ENCODE measurements around the gene DENND4B. TPM values are rescaled to one million over a fixed set of nuclear protein-coding genes. Genes with fewer than 3 reads are reported as not detected.

DENND4B gene
- total and polyA plus RNA-seq, 10 of the 15 experiments (the other 5 are each of a cell fraction or from before 2014, with no cell fraction given): 12.0 to 74.8 (median 22.7) TPM

DNA sequence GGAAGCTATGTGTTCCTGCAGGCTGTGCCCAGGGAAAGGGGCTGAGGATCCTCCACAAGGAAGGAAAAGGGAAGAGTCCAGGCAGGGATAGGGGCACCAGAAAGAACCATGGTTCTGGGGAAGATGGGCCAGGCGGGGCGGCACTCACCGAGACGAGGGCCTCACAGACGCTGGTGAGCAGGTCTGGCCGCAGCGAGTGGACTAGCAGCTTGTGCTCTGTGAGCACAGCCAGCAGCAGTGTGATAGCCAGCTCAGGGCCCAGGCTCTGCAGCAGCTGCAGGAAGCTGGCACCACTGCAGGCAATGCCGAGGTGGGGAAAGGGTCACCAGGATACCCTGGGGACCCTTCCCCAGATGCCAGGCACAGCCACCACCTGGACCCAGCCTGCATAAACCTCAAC, 5.8 kb downstream of the DENND4B start:
- Histone ChIP-seq H3K27ac (ENCODE audit: control insufficient read depth, insufficient read depth) (no peak overlapping the region), H3K9ac (ENCODE audit: control insufficient read depth, insufficient read depth, low read length) (no peak overlapping the region), H3K27me3 (replicated peaks in 1 of 2; ENCODE audit: control insufficient read depth in 2 of 2, insufficient read depth in 2 of 2, low read length in 1 of 2) (no peaks in the 10 kb centered on the region), H2AFZ (ENCODE audit: control insufficient read depth, low read depth, low read length) (no peak overlapping the region), H3K4me3 (no peak overlapping the region), H3K4me2 (ENCODE audit: control insufficient read depth, insufficient read depth) (no peak overlapping the region), H3K36me3 (ENCODE audit: control insufficient read depth in 2 of 2, insufficient read depth in 2 of 2, low read length in 1 of 2) (peaks cover 17 to 25% of the 10 kb centered on the region in 2 experiments; a peak in 3 of 4 replicates), H4K20me1 (ENCODE audit: control insufficient read depth, insufficient read depth) (no peaks in the 10 kb centered on the region), H3K9me3 (replicated peaks; ENCODE audit: control insufficient read depth, insufficient read depth, low read length) (no peaks in the 10 kb centered on the region), H3K4me1 (ENCODE audit: control insufficient read depth, insufficient read depth, low read length) (peaks cover 10% of the 10 kb centered on the region), H3K79me2 (ENCODE audit: control insufficient read depth, insufficient read depth, low read length) (peaks cover 26% of the 10 kb centered on the region)
- ATAC-seq: no peak
- TF ChIP-seq NR2C2 (IDR thresholded peaks at IDR 0.05; ENCODE audit: borderline replicate concordance, control insufficient read depth, insufficient read length, low read depth) (no peak), ZZZ3 (IDR thresholded peaks at IDR 0.05; ENCODE audit: control insufficient read depth, insufficient read length, low read depth) (no peak), CBX5 (IDR thresholded peaks at IDR 0.05; ENCODE audit: low read depth) (no peak), BRCA1 (IDR thresholded peaks at IDR 0.05; ENCODE audit: low read depth, low read length) (no peak), FOXM1 (IDR thresholded peaks at IDR 0.05; ENCODE audit: low read depth, low read length) (no peak), SIX5 (IDR thresholded peaks at IDR 0.05; ENCODE audit: low read depth, low read length, severe bottlenecking) (no peak), RFX5 (IDR thresholded peaks at IDR 0.05; ENCODE audit: low read depth, low read length) (no peak)
- TF ChIP-seq, protein P1, sequence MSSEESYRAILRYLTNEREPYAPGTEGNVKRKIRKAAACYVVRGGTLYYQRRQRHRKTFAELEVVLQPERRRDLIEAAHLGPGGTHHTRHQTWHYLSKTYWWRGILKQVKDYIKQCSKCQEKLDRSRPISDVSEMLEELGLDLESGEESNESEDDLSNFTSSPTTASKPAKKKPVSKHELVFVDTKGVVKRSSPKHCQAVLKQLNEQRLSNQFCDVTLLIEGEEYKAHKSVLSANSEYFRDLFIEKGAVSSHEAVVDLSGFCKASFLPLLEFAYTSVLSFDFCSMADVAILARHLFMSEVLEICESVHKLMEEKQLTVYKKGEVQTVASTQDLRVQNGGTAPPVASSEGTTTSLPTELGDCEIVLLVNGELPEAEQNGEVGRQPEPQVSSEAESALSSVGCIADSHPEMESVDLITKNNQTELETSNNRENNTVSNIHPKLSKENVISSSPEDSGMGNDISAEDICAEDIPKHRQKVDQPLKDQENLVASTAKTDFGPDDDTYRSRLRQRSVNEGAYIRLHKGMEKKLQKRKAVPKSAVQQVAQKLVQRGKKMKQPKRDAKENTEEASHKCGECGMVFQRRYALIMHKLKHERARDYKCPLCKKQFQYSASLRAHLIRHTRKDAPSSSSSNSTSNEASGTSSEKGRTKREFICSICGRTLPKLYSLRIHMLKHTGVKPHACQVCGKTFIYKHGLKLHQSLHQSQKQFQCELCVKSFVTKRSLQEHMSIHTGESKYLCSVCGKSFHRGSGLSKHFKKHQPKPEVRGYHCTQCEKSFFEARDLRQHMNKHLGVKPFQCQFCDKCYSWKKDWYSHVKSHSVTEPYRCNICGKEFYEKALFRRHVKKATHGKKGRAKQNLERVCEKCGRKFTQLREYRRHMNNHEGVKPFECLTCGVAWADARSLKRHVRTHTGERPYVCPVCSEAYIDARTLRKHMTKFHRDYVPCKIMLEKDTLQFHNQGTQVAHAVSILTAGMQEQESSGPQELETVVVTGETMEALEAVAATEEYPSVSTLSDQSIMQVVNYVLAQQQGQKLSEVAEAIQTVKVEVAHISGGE (CRISPR knock-in tag; IDR thresholded peaks at IDR 0.05): no peak
- in situ Hi-C loops (cut with MboI) (no loop called here), intact Hi-C loops (cut with micrococcal nuclease; ENCODE audit: unreplicated experiment) (no loop called here)
- WGBS (ENCODE audit: insufficient coverage, insufficient replicate concordance, low lambda C conversion rate, missing lambda C conversion rate): 96% methylated on average over 8 of the region's 8 CpGs
- ChIA-PET SMC1A (ENCODE audit: uncharacterized antibody, unreplicated experiment) (interaction anchor here (0.7 to 1.7 kb wide), 3 partner anchors 13 to 142 kb away, joined by 3 read pairs; no protein-coding TSS in a partner anchor), RAD21 (ENCODE audit: unreplicated experiment) (no interaction called here), CTCF (interaction anchor here (1.9 kb wide), 1 partner anchor 144 kb away, joined by 4 read pairs; no protein-coding TSS in a partner anchor), POLR2A (interaction anchor here (1.4 kb wide), 1 partner anchor 27 kb away, joined by 5 read pairs; the partner anchor contains the start of gene CREB3L4)
- FAIRE-seq: no peak
- no TSS peak for BruUV-seq (replicated peaks)
- no peak for DNase-seq (ENCODE audit: low read depth, low spot score)

Measured in GM12878 (cell line).